Measurements from ENCODE around the gene JAG1. TPM values are rescaled to one million over a fixed set of nuclear protein-coding genes. Genes with fewer than 3 reads are reported as not detected.

The JAG1 gene
- total and polyA plus RNA-seq, 2 of the 4 experiments (the other 2 are of a cell fraction), result 10.2 to 22.6 TPM

DNA sequence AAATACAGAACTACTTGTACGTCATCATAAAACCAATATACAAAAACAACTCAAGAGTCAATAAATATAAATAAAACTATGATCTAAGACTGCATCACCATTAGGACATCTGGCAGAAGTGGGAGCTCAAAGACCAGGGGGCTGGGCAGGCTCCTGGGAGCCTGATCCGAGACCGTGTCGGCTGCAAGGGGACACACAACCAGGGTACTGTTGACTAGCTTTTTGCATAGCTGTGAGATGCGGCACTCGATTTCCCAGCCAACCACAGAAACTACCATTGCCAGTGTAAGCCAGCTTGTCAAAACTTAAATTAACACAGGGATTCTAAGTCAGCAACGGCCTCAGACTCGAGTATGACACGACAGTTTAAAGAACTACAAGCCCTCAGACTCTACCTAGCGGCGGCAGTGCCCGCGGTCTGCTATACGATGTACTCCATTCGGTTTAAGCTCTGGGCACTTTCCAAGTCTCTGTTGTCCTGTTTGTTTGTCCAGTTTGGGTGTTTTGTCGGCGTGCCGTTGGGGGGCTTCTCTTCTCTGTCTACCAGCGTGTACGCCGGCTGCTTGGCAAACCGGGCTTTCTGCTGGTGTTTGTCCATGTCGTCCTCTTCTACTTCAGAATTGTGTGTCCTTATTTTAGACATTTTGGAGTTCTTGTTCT lies 34.6 kb downstream of the JAG1 start:
- CTCF ChIA-PET, result no interaction called here

More for the DNA sequence above, 34.6 kb downstream of the JAG1 start:
- Histone ChIP-seq H3K9me1 (ENCODE audit: insufficient read depth, low read length) (peaks cover 27% of the 10 kb centered on the region), H3K4me1 (ENCODE audit: control insufficient read depth, insufficient read depth, low read length) (peaks cover 21% of the 10 kb centered on the region), H4K8ac (ENCODE audit: low read depth in 2 of 2, low read length in 2 of 2) (no peak overlapping the region), H2AFZ (replicated peaks; ENCODE audit: low read length, poor library complexity) (no peak overlapping the region), H4K91ac (ENCODE audit: insufficient read depth, low read depth, low read length) (no peak overlapping the region), H2BK15ac (ENCODE audit: low read depth, low read length) (no peak overlapping the region; the same call in 2 of the 3 replicates), H2BK20ac (ENCODE audit: low read depth, low read length) (peak overlapping the region; percentile 28; the same call in 1 of the 2 replicates), H2AK5ac (ENCODE audit: low read depth, low read length) (peak overlapping the region; percentile 3; the same call in 1 of the 2 replicates), H3K4ac (ENCODE audit: low read depth, low read length) (no peak overlapping the region), H3K23ac (ENCODE audit: low read depth, low read length) (no peak overlapping the region), H3K27me3 (ENCODE audit: control insufficient read depth, insufficient read depth, low read length) (no peaks in the 10 kb centered on the region), H3K14ac (replicated peaks; ENCODE audit: low read depth, low read length) (no peak overlapping the region), H2BK5ac (ENCODE audit: low read depth, low read length, poor library complexity, severe bottlenecking) (no peak overlapping the region), H3K36me3 (ENCODE audit: control insufficient read depth, insufficient read depth, low read length) (peaks cover 54% of the 10 kb centered on the region), H2AK9ac (replicated peaks; ENCODE audit: low read depth, low read length, poor library complexity) (no peak overlapping the region), H3K18ac (ENCODE audit: low read depth, low read length) (no peak overlapping the region), H4K5ac (ENCODE audit: low read depth, low read length) (no peak overlapping the region), H3K79me1 (ENCODE audit: low read depth in 1 of 2, low read length in 2 of 2) (peaks cover 0 to 25% of the 10 kb centered on the region in 2 experiments; a peak in 2 of 4 replicates), H3K4me2 (ENCODE audit: low read depth, low read length) (no peak overlapping the region), H3K9me3 (ENCODE audit: control insufficient read depth, insufficient read depth, low read length) (no peaks in the 10 kb centered on the region), H3K56ac (ENCODE audit: extremely low read depth, insufficient read depth, low read length) (no peak overlapping the region), H4K20me1 (ENCODE audit: insufficient read depth, low read length) (no peaks in the 10 kb centered on the region), H3K4me3 (ENCODE audit: insufficient read depth, low read depth, low read length) (no peak overlapping the region), H3K9ac (ENCODE audit: low read depth, low read length) (no peak overlapping the region), H3K27ac (ENCODE audit: insufficient read depth, low read length) (no peak overlapping the region), H2BK120ac (ENCODE audit: low read depth, low read length) (no peak overlapping the region)
- in situ Hi-C loops (cut with MboI; ENCODE audit: low sequenced_read_pairs), result no loop called here
- ATAC-seq (ENCODE audit: low read depth) (no peak), DNase-seq (peak; percentile 43)
- 85% methylated on average over 11 of the region's 23 CpGs; no CpG with 5 or more reads in 1 of the 2 experiments for WGBS, 2 experiments (ENCODE audit: extremely low coverage in 2 of 2, insufficient read length in 1 of 2)
- dilution Hi-C loops (cut with HindIII; ENCODE audit: low sequenced_read_pairs, unreplicated experiment), result no loop called here
- BruUV-seq (replicated peaks), result TSS peak; percentile 82
- POLR2A ChIA-PET (ENCODE audit: unreplicated experiment), result interaction anchor here (0.6 kb wide), 1 partner anchor 1155 kb away, joined by 3 read pairs; no protein-coding TSS in a partner anchor
- intact Hi-C loops (cut with micrococcal nuclease), result loop anchor here (5.0 kb wide), 1 partner anchor 42 kb away; no protein-coding TSS in a partner anchor
- no peak for TF ChIP-seq FOS (IDR thresholded peaks at IDR 0.05; ENCODE audit: low read depth, low read length)
- no peak for TF ChIP-seq BHLHE40 (IDR thresholded peaks at IDR 0.05; ENCODE audit: low read depth, low read length)

Data from IMR-90 (cell line).